ENCODE measurements around the gene PDE9A. TPM values are rescaled to one million over a fixed set of nuclear protein-coding genes. Genes with fewer than 3 reads are reported as not detected.

The PDE9A gene
- total and polyA plus RNA-seq, 5 donors from 2014 or later = 1.4 to 7.3 (median 2.6) TPM

DNA sequence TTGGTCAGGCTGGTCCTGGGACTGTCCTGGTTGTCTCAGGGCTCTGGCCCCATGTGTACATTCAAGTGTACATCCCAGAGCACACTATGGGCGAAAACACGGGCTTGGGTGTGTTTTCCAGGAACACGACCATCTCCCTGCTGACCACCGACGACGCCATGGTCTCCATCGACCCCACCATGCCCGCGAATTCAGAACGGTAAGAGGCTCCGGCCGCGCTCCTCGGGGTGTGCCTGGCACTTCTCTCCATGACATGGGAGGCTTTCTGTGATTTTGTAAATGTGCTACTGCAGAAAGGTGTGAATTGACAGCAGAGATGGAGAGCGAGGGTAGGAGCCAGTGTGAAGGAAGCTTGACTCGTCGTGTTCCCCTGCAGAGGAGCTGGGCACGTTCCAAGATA lies 34.4 kb downstream of the PDE9A start:
- DNase-seq (no peak), ATAC-seq (ENCODE audit: low read depth in 2 of 2) (no peak)
- no peaks in the 10 kb centered on the region for H3K9me3 Mint-ChIP-seq
- peaks cover 23% of the 10 kb centered on the region for H3K4me1 ChIP-seq (ENCODE audit: control insufficient read depth, insufficient read depth, low read length, poor library complexity, severe bottlenecking)
- no peaks in the 10 kb centered on the region for H3K27me3 Mint-ChIP-seq
- H3K4me3 Mint-ChIP-seq = peak overlapping the region in 1 of 4 donors; percentile 22
- H3K36me3 Mint-ChIP-seq = peaks cover 7% of the 10 kb centered on the region
- H3K4me3 ChIP-seq (ENCODE audit: low read depth, low read length) = no peak overlapping the region
- H3K36me3 ChIP-seq (ENCODE audit: control insufficient read depth, insufficient read depth, low read length) = no peaks in the 10 kb centered on the region
- no peaks in the 10 kb centered on the region for H3K9me3 ChIP-seq (ENCODE audit: control insufficient read depth in 2 of 2, low read length in 2 of 2)
- H3K27ac Mint-ChIP-seq = peak overlapping the region in 1 of 3 donors; percentile 79
- H3K27me3 ChIP-seq (ENCODE audit: control insufficient read depth, insufficient read depth, low read length) = no peaks in the 10 kb centered on the region
- no peak overlapping the region for H3K27ac ChIP-seq (ENCODE audit: insufficient read depth, low read length, poor library complexity, severe bottlenecking)
- H3K4me1 Mint-ChIP-seq = peaks cover 9 to 32% (median 18%) of the 10 kb centered on the region in 4 donors

DNA sequence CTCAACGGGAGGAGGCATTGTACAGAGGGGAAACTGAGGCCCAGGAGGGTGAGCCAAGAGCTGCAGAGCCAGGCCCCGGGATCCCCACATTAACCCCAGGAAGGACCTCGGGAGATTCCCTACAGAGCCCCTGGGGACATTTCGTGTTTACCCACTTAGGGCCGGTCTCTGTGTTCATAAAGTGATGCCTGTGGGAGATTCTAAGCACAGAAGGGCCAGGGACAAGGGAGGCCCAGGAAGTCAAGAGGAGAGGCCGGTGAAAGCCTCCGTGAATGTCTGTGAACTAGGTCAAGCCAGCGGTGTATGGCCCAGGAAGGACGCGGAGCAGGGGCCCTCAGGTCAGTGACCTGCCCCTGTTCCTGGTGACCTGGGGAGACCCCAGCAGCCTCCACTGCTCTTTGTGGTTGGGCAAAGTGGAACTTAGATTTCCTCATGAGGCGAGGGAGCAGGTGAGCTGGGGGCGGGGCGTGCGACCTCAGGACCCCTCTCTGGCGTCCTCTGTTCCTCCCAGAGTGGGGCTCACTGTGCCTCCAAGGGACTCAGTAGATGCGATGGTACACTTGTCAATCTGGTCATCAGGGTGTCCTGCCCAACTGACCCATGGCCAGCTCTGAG lies 34.9 kb downstream of the PDE9A start:
- Histone ChIP-seq H3K9me3 (ENCODE audit: control insufficient read depth in 2 of 2, low read length in 2 of 2) (no peaks in the 10 kb centered on the region), H3K36me3 (ENCODE audit: control insufficient read depth, insufficient read depth, low read length) (no peaks in the 10 kb centered on the region), H3K27me3 (ENCODE audit: control insufficient read depth, insufficient read depth, low read length) (no peaks in the 10 kb centered on the region), H3K4me3 (ENCODE audit: low read depth, low read length) (no peak overlapping the region), H3K4me1 (ENCODE audit: control insufficient read depth, insufficient read depth, low read length, poor library complexity, severe bottlenecking) (peaks cover 19% of the 10 kb centered on the region), H3K27ac (ENCODE audit: insufficient read depth, low read length, poor library complexity, severe bottlenecking) (no peak overlapping the region)
- no peak for ATAC-seq (ENCODE audit: low read depth in 2 of 2)
- Mint-ChIP-seq H3K9me3 (no peaks in the 10 kb centered on the region), H3K4me1 (peaks cover 7 to 26% (median 14%) of the 10 kb centered on the region in 4 donors), H3K27me3 (no peaks in the 10 kb centered on the region), H3K4me3 (no peak overlapping the region), H3K27ac (peak overlapping the region in 1 of 3 donors; percentile 79), H3K36me3 (peaks cover 8% of the 10 kb centered on the region)
- DNase-seq = no peak

DNA sequence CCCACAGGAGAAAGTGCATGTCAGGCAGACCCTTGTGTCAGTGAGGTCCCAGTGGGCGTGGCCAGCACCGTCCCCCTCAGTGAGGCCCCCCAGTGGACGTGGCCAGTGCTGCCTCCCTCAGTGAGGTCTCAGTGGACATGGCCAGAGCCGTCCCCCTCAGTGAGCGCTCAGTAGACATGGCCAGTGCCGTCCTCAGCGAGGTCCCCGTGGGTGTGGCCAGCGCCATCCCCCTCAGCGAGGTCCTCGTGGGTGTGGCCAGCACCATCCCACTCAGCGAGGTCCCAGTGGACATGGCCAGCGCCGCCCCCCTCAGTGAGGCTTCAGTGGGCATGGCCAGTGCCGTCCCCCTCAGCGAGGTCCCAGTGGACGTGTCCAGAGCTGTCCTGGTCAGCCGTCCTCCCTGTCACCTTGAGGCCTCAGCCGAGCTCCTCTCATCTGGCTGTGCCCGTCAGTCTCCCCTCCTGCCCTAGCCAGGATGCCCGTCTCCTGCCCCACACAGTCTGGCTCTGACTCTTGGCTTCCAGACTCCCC lies 35.5 kb downstream of the PDE9A start:
- Mint-ChIP-seq H3K27me3 (no peaks in the 10 kb centered on the region), H3K4me3 (no peak overlapping the region), H3K36me3 (peaks cover 8% of the 10 kb centered on the region), H3K27ac (no peak overlapping the region), H3K9me3 (no peaks in the 10 kb centered on the region), H3K4me1 (peaks cover 3 to 21% (median 9%) of the 10 kb centered on the region in 4 donors)
- Histone ChIP-seq H3K9me3 (ENCODE audit: control insufficient read depth in 2 of 2, low read length in 2 of 2) (no peaks in the 10 kb centered on the region), H3K27ac (ENCODE audit: insufficient read depth, low read length, poor library complexity, severe bottlenecking) (no peak overlapping the region), H3K36me3 (ENCODE audit: control insufficient read depth, insufficient read depth, low read length) (no peaks in the 10 kb centered on the region), H3K4me1 (ENCODE audit: control insufficient read depth, insufficient read depth, low read length, poor library complexity, severe bottlenecking) (peaks cover 13% of the 10 kb centered on the region), H3K27me3 (ENCODE audit: control insufficient read depth, insufficient read depth, low read length) (no peaks in the 10 kb centered on the region), H3K4me3 (ENCODE audit: low read depth, low read length) (no peak overlapping the region)
- DNase-seq = no peak
- ATAC-seq (ENCODE audit: low read depth in 2 of 2) = no peak

DNA sequence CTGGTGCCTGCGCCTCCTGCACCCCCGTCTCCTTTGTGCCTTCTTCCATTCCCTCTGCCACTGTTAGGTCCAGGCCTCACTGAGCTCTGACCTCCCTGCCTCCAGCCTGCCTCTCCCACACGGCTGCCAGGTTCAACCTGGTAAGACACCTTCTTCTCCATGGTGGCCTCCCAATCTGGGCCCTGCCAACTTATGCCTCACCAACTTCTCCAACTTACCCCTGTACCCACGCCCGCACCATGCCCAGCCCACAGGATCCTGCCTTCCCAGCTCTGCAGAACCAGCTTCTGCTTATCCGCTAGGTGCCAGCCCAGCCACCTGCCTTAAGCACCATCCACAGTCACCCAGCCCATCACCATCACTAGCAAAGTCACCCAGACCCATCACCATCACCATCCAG lies 37.2 kb downstream of the PDE9A start:
- Histone ChIP-seq H3K36me3 (ENCODE audit: control insufficient read depth, insufficient read depth, low read length) (no peaks in the 10 kb centered on the region), H3K4me3 (ENCODE audit: low read depth, low read length) (no peak overlapping the region), H3K27ac (ENCODE audit: insufficient read depth, low read length, poor library complexity, severe bottlenecking) (no peak overlapping the region), H3K4me1 (ENCODE audit: control insufficient read depth, insufficient read depth, low read length, poor library complexity, severe bottlenecking) (no peaks in the 10 kb centered on the region), H3K9me3 (ENCODE audit: control insufficient read depth in 2 of 2, low read length in 2 of 2) (no peaks in the 10 kb centered on the region), H3K27me3 (ENCODE audit: control insufficient read depth, insufficient read depth, low read length) (no peaks in the 10 kb centered on the region)
- H3K9me3 Mint-ChIP-seq = no peaks in the 10 kb centered on the region
- H3K27ac Mint-ChIP-seq = no peak overlapping the region
- H3K36me3 Mint-ChIP-seq = peaks cover 15% of the 10 kb centered on the region
- no peak overlapping the region for H3K4me3 Mint-ChIP-seq
- ATAC-seq (ENCODE audit: low read depth in 2 of 2) = no peak
- H3K4me1 Mint-ChIP-seq = peaks cover 0 to 8% (median 0%) of the 10 kb centered on the region in 4 donors
- H3K27me3 Mint-ChIP-seq = no peaks in the 10 kb centered on the region
- no peak for DNase-seq

DNA sequence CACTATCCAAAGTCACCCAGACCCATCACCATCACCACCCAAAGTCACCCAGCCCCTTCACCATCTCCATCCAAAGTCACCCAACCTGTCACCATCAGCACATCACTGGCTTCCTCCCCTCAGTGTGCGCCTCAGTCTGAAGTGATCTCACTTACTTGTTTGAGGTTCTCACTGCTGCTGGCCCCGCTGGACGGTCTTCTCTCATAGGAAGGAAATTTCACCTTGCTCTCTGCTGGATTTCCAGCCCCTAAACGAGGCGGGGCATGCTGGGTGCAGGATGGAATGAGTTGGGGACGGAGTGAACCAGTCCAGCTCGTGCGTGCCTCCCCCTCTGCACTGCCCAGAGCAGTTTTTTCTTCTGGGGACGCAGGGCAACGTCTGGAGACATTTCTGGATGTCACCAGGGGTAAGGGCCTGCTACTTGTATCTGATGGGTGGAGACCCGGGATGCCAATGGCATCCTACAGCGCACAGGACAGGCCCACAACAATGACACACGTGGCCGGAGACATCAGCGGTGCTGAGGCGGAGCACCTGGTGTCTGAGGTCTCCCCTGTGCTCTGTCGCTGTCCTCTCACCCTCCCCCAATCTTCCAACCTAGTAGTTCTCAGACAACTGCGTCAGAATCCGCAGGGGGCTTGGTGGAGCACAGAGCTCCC lies 38.6 kb downstream of the PDE9A start:
- H3K4me3 Mint-ChIP-seq = no peak overlapping the region
- Histone ChIP-seq H3K36me3 (ENCODE audit: control insufficient read depth, insufficient read depth, low read length) (no peaks in the 10 kb centered on the region), H3K27me3 (ENCODE audit: control insufficient read depth, insufficient read depth, low read length) (no peaks in the 10 kb centered on the region), H3K4me1 (ENCODE audit: control insufficient read depth, insufficient read depth, low read length, poor library complexity, severe bottlenecking) (no peaks in the 10 kb centered on the region), H3K27ac (ENCODE audit: insufficient read depth, low read length, poor library complexity, severe bottlenecking) (no peak overlapping the region), H3K9me3 (ENCODE audit: control insufficient read depth in 2 of 2, low read length in 2 of 2) (no peaks in the 10 kb centered on the region), H3K4me3 (ENCODE audit: low read depth, low read length) (no peak overlapping the region)
- H3K36me3 Mint-ChIP-seq = peaks cover 19% of the 10 kb centered on the region
- no peak for DNase-seq
- no peaks in the 10 kb centered on the region for H3K27me3 Mint-ChIP-seq
- H3K9me3 Mint-ChIP-seq = no peaks in the 10 kb centered on the region
- no peak overlapping the region for H3K27ac Mint-ChIP-seq
- H3K4me1 Mint-ChIP-seq = peaks cover 0 to 4% (median 0%) of the 10 kb centered on the region in 4 donors
- ATAC-seq (ENCODE audit: low read depth in 2 of 2) = no peak

DNA sequence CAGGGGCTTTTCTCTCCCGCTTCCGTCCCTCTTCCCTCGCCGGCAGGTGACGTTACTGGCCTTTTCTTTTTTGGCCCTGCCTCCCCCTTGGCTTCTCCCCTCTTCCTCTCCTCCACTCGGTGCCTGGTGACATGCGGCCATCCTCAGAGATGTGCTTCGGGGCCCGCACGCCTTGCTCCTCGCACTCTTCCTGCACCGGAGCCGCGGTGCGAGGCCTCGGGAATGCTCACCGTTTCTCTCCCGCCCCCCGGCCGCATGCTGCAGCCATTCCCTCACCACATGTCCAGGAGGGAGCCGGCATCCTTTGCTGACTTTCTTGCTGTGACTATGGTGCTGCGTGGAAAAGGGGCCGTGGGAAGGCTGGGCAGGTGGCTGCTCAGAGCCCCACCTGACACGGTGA lies 39.3 kb downstream of the PDE9A start:
- Mint-ChIP-seq H3K27me3 (no peaks in the 10 kb centered on the region), H3K27ac (no peak overlapping the region), H3K9me3 (no peaks in the 10 kb centered on the region), H3K4me3 (no peak overlapping the region), H3K36me3 (peaks cover 22% of the 10 kb centered on the region), H3K4me1 (peaks cover 0 to 4% (median 0%) of the 10 kb centered on the region in 4 donors)
- ATAC-seq (ENCODE audit: low read depth in 2 of 2) (no peak), DNase-seq (no peak)
- no peak overlapping the region for H3K27ac ChIP-seq (ENCODE audit: insufficient read depth, low read length, poor library complexity, severe bottlenecking)
- no peaks in the 10 kb centered on the region for H3K4me1 ChIP-seq (ENCODE audit: control insufficient read depth, insufficient read depth, low read length, poor library complexity, severe bottlenecking)
- H3K27me3 ChIP-seq (ENCODE audit: control insufficient read depth, insufficient read depth, low read length) = no peaks in the 10 kb centered on the region
- H3K9me3 ChIP-seq (ENCODE audit: control insufficient read depth in 2 of 2, low read length in 2 of 2) = no peaks in the 10 kb centered on the region
- no peaks in the 10 kb centered on the region for H3K36me3 ChIP-seq (ENCODE audit: control insufficient read depth, insufficient read depth, low read length)
- H3K4me3 ChIP-seq (ENCODE audit: low read depth, low read length) = no peak overlapping the region

DNA sequence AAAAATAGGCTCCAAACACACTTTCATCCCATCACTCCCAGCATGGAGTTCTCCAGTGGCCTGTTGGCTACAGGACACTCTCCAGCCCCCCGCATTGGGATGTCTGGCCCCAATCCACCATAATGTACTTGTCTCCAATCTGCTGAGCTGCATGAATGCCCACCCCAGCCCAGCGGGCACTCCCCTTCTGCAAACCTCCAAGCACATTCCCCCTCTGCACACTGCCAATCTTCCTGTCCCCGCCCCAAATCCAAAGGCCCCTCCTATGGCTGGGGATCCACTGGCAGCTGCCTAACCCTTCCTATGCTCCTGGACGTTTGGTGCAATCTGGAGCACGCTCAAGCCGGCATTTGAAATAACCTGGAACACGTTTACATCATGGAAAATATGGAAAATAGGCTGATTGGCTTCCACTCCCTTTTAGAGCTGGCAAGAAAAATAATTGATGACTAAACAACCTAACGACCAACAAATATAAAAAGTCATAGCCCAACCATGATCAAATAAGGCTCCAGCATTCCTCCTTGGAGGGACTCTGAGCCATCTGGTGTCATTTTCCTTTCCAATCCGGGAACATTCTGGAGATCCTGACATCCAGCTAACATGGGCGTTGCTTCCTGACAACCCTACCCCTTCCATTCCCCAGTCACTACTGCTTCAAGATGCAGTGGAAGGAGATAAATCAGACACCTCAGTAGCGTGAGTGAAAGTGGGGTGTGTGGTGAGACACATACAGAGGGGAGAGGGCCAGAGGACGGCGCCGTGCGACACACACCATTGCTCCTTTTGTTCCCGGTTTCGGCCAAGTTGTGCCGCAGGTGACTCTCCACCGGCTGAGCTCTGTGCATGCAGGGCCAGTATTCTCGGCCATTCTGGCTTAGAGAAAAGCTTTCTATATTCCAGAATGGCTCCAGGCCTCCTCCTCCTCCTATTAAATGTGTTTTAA lies 41.6 kb downstream of the PDE9A start:
- Mint-ChIP-seq H3K4me3 (no peak overlapping the region), H3K9me3 (no peaks in the 10 kb centered on the region), H3K36me3 (peaks cover 27% of the 10 kb centered on the region), H3K4me1 (peaks cover 0 to 4% (median 0%) of the 10 kb centered on the region in 4 donors), H3K27me3 (no peaks in the 10 kb centered on the region), H3K27ac (peak overlapping the region in 1 of 3 donors; percentile 20)
- Histone ChIP-seq H3K27me3 (ENCODE audit: control insufficient read depth, insufficient read depth, low read length) (no peaks in the 10 kb centered on the region), H3K27ac (ENCODE audit: insufficient read depth, low read length, poor library complexity, severe bottlenecking) (no peak overlapping the region), H3K9me3 (ENCODE audit: control insufficient read depth in 2 of 2, low read length in 2 of 2) (no peaks in the 10 kb centered on the region), H3K4me3 (ENCODE audit: low read depth, low read length) (no peak overlapping the region), H3K36me3 (ENCODE audit: control insufficient read depth, insufficient read depth, low read length) (no peaks in the 10 kb centered on the region), H3K4me1 (ENCODE audit: control insufficient read depth, insufficient read depth, low read length, poor library complexity, severe bottlenecking) (no peaks in the 10 kb centered on the region)
- no peak for DNase-seq
- no peak for ATAC-seq (ENCODE audit: low read depth in 2 of 2)
